Activated naive CD4-positive, alpha-beta T cell (primary cell): ENCODE results near the gene YWHAE.
"Not testable (repeated sequence)": the region's sequence is repeated elsewhere in the genome, so short reads cannot be mapped to it uniquely, and the experiment has no call there.

Experiments used
- DNase-seq, 4 experiments: peaks; one replicate each; lab custom pipeline; 2025; lab: John Stamatoyannopoulos, UW

Gene YWHAE

DNA sequence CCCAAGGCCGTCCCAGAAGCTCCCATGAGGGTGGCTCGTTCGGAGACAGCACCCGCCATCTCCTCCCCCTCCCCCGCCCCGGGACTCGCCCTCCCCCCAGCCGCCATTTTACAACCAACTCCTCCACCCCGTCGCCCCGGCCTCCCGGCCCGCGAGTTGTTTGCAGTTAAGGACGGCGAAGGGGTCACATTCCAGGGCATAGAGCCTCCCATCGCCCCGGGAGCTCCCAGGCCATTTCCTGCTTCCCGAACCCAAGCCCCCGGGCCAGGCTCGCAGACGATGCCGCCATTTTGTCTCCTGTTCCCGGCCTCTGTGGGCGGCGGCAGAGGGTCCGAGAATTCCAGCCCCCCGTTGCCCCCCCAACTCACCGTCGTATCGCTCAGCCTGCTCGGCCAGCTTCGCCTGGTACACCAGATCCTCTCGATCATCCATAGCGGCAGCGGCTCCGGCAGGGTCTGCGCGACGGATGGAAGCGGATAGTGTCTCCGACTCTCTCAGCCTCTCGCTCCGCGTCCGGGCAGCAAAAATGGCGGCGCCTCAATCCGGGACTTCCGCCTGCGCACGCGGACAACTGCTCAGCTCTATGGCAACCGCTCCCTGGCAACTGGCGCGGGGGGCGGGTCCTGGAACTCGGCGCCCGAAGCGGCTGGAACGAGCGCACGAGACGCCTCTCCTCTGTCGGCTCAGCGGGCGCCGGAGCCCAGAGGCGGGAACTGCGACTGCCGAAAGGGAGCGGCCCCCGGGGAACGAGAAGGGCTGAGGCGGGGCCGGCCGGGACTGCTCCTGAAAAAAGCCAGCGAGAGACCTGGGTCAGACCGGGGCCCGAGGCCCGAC is at the start of gene YWHAE:
Gene YWHAE (minus strand): TSS at position 544 of the 834 bp plus-strand sequence. CDS start 112 bp downstream, at position 432.
- DNase-seq = peak; percentile 93 to 96 (median 95)

DNA sequence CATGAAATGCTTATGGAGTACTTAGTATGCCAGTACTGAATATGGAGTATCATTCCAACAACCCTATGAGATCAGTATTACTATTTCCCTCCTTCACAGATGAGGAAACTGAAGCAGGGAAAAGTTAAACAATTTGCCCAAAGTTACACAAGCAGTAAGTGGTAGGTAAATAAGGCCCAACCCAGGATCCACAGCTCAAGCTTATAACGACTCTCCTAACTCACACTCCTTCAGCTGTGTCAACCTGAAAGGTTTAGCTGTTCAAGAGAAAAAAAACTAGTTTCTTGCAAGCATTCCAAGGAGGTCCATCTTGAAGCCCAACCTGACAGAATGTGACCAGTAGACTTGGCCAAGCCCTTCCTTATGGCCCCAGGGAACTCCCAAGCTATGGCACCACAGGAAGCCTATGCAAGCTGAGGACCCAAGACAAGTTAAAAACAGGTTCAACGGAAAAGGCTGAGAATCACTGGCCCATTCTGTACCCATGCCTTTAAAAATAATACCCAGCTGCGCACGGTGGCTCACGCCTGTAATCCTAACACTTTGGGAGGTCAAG is 49.5 kb upstream of the YWHAE start:
- no peak for DNase-seq

DNA sequence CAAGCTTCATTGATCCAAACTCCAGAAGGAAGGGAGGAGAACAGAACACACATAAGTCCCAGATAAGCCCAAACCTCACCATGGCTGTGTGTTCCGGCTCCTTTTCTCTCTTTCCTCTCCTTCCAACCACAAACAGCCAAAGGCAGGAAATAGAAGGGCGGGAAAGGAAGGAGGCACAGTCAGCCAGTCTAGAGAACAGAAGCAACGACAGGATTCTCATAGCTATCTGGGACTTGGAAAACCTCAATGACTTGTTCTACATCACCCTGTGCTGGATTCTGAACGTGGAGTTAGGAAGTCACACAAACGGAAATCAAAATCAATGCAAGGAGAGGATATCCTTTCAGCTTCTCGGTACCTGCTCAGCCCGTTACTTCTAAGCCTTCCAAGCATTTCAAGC is 47.0 kb upstream of the YWHAE start:
- DNase-seq = no peak

DNA sequence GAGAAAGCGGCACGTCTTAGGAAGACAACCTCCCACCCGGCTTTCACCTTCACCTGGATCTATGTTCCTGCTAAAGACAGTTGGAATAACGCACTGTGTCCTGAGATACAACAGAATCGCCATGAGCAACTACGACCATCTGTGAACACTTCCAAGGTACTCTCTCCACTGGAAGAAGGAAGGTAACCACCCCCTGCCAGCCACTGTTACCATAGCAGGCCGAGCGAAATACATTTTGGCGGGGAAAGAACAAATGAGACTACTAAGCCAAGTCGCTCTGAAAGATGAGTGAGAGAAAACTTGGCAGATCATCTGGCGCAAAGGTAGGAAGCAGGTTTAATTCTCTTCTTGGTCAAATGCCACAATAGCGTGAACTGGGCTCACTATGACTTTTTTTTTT is 46.2 kb upstream of the YWHAE start:
- DNase-seq = no peak

DNA sequence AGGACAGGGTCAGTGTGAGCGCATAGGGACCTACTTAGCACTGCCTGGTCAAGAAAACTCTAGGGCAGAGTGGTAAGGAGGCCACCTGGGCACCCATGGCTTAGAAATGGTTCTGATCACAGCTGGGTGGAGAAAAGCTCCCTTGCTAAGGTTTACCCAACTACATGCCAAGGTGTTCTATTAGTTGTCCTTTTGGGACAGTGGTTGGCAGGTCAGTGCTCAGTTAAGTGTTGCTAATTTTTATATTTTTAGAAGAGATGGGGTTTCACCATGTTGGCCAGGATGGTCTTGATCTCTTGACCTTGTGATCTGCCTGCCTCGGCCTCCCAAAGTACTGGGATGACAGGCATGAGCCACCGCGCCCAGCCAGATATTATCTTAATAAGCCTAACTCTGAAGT is 45.7 kb upstream of the YWHAE start:
- not testable (repeated sequence) for DNase-seq

DNA sequence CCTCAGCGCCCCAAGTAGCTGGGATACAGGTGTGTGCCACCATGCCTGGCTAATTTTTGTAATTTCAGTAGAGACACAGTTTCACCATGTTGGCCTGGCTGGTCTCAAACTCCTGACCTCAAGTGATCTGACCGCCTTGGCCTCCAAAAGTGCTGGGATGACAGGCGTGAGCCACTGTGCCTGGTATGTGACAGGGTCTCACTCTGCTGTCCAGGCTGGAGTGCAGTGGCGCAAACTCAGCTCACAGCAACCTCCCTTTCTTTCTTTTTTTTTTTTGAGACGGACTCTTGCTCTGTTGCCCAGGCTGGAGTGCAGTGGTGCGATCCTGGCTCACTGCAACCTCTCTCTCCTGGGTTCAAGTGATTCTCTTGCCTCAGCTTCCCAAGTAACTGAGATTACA is 42.7 kb upstream of the YWHAE start:
- not testable (repeated sequence) for DNase-seq

DNA sequence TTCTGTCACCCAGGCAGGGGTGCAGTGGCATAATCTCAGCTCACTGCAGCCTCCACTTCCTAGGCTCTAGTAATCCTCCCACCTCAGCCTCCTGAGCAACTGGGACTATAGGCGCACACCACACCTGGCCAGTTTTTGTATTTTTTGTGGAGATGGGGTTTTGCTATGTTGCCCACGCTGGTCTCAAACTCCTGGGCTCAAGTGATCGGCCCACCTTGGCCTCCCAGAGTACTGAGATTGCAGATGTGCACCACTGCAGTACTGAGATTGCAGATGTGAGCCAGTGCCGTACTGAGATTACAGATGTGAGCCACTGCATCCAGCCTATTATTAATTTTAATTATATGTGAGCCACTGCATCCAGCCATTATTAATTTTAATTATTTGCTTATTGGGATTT is 42.2 kb upstream of the YWHAE start:
- DNase-seq = no peak

DNA sequence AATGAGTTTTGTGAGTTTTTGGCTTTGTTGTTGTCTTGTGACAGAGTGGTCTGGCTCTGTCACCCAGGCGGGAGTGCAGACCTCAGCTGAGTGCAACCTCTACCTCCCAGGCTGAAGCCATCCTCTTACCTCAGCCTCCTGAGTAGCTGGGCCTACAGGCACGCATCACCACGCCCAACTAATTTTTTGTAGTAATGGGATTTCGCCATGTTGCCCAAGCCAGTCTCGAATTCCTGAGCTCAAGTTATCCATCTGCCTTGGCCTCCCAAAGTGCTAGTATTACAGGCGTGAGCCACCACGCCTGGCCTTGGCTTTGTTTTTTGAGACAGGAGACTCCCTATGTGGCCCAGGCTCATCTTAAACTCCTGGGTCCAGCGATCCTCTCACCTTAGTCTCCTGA is 40.9 kb upstream of the YWHAE start:
- no peak for DNase-seq

DNA sequence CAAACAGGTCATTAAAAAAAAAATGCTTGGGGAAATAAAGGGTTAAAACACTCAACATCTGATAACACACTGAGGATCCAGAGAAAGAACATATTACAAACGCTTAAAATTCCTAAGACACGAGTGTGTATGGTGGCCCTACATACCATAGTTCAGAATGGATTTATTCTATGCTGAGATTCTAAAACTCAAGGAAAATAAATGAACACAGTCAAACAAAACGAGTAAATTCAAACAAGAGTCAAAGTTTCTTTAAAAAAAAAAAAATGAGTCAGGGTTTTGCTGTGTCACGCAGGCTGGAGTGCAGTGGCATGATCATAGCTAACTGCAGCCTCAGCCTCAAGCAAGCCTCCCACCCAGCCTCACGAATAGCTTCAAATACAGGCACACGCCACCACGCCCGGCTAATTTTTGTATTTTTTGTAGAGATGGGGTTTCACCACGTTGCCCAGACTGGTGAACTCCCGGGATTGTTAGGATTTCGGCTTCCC is 38.6 kb upstream of the YWHAE start:
- DNase-seq = no peak

DNA sequence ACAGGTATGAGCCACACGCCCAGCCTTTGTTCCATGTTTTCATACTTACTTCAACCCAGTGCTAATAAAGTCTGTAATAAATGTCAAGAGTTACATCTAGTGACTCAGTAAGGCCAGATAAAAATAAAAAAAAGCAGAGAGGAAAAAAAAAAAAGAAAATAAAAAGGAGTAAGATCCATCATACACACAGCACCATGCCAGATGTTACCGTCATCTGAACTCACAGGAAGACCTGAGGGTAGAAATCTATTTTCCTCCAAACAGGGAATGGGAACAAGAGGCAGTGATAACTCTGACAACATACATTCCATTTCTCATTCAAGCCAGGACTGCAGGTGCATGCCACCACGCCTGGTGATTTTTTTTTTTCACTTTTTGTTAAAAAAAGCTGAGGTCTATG is 35.3 kb upstream of the YWHAE start:
- no peak for DNase-seq

DNA sequence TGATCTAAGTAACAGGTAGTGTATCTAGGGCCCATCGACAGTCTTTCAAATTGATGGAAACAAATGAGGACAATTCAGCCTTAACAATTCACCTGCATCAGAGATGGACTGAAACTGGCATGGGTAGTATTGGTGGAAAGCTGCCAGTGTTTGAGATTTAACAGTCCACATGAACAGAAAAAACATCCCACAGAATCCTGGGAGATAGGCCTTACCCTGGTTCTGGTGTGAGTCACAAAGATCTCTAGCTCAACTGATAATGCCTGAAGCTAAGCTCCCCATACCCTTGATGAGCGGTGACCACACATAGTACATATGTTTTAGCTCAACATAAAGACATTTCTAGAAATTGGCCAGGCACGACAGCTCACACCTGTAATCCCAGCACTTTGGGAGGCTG is 34.1 kb upstream of the YWHAE start:
- DNase-seq = no peak

DNA sequence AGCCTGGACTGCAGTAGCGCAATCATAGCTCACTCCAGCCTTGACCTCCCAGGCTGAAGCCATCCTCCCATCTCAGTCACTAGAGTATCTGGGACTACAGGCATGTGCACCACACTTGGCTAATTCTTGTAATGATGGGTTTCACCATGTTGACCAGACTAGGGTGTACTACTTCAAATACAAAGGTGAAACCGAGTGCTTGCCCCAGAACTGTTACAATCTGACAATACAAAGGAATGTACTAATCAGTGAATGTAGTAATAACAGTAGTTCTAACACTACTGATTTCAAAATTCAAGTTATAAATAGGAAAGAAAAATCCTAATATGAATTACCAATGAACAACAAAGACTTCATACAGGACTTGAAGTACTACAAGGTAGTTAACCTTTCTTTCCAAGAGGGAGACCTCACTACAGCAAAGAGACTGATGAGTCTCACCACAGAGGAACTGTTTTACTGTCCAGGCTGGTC is 31.6 kb upstream of the YWHAE start:
- DNase-seq = no peak

DNA sequence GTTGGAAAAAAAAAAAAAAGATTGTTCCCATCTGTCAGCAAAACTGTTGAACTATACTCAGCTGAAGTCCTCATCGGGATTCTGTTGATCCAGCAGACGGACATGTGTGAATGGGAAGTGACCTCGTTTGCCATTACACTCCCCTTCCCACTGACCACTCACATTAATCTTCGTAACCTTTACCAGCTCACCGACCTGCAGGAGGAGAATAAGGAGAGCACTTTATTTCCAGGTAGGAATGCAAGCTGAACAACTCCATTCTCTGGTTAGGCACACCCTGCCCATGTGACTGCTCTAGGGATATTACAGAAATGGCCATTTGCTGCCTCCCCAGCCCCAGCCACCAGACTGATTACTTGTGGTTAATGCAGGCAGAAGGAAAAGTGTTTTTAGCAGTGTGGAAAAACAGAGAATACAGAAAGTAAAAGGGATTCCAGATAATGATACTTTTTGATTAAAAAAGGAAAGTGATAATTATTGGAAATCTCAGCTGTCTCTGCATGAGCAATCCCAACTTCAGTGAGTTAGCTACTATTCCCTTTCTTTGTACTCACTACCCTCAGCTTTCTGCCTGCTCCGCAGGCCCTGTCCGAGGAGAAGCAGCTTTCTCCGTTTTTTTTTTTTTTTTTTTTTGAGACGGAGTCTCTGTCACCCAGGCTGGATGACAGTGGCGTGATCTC is 23.6 kb upstream of the YWHAE start:
- DNase-seq = no peak

DNA sequence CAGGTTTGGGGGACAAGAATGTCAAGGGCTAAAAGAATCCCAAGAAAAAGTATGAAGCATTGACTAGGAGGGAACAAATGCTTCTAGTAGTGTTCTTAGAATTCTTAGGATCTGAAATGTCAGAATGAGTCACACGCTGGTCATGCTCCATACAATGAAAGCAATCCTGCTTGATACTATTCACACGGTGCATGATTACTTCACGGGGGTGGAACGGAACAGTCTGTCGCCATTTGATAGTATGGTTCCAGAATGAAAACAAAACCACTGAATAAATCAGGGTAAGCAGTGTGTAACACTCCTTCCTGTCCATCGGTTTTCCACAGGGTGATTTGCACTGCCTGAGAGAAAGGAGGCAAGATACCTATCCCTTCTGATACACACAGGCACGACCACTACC is 22.9 kb upstream of the YWHAE start:
- DNase-seq = no peak

DNA sequence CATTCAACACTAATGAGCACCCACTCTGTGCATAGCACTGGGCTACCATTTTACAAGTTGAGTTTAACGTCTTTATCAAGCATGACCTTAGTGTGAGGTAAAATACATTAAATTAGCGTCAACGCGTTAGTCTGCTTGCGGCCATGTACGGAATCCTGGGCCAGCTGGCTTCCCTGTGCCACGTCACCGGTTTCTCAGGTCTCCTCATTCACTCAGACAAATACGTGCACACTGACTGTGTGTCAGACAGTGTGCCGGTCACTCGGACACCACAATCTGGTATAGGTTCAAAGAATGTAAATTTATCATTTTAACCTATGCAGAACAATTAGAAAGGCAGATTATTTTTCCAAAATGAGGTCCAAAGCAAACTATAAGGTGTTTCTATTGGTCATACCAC is 21.4 kb upstream of the YWHAE start:
- no peak for DNase-seq

DNA sequence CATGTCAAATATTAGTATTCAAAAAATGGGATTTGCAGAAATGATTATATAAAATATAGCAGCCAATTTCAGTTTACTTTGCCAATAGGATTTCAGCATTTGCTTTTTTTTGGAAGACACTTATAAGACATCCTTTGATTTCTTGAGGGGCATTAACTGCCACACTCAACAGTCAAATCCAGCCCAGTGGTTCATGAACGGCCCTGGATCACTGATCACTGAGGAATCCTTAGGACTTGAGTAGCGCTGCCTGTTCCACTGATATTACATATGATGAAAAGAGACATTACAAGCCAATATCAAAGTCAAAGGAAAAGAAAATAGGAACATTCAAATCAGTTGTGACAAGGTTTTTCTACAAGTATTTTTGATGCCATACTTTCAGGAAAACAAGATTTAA is 21.0 kb upstream of the YWHAE start:
- DNase-seq = no peak

DNA sequence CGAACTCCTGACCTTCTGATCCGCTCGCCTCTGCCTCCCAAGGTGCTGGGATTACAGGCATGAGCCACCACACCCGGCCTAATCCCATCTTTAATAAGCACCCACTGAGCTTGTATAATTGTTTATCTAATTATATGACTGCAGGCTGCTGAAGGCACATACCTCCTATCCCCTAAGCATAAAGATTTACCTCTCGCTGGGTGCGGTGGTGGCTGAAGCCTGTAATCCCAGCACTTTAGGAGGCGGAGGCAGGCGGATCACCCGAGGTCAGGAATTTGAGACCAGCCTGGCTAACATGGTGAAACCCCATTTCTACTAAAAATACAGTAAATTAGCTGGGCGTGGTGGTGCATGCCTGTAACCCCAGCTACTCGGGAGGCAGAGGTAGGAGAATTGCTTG is 20.1 kb upstream of the YWHAE start:
- DNase-seq = no peak

DNA sequence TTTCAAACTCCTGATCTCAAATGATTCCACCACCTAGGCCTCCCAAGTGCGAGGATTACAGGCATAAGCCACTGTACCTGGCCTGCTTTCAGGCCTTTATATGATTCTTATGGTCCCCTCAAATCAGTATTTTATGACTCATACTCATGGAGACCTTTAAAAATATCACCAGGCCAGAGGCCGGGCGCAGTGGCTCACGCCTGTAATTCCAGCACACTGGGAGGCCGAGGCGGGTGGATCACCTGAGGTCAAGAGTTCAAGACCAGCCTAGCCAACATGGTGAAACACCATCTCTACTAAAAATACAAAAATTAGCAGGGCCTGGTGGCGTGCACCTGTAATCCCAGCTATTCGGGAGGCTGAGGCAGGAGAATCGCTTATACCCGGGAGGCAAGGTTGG is 18.5 kb upstream of the YWHAE start:
- not testable (repeated sequence) for DNase-seq

DNA sequence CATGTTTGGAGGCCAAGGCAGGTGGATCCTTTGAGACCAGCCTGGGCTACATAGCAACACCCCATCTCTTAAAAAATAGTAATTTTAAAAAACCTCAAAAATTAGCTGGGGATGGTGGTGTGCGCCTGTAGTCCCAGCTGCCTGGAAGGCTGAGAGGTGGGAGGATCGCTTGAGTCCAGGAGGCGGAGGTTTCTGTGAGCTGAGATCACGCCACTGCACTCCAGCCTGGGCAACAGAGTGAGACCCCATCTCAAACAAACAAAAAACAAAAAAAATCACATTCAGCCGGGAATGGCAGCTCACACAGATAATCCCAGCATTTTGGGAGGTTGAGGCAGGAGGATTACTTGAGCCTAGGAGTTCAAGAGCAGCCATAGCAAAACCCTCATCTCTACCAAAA is 16.4 kb upstream of the YWHAE start:
- no peak for DNase-seq

DNA sequence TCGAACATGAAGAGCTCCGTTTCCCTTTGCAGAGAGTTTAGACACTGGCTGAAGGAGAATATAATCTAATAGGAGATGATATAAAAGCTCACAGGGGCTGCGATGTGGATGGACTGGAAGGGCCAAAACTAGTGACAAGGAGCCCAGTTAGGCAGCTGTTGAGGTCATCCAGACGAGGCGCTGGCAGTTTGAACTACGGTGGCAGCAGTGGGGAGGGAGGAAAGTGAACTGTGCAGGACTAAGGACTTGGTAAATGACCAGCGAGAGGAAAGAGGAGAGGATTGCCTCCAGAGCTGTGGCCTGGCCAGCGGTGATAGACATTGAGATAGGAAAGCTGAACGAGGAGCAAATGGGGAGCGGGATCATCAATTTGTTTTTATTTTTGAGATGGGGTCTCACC is 14.6 kb upstream of the YWHAE start:
- no peak for DNase-seq

DNA sequence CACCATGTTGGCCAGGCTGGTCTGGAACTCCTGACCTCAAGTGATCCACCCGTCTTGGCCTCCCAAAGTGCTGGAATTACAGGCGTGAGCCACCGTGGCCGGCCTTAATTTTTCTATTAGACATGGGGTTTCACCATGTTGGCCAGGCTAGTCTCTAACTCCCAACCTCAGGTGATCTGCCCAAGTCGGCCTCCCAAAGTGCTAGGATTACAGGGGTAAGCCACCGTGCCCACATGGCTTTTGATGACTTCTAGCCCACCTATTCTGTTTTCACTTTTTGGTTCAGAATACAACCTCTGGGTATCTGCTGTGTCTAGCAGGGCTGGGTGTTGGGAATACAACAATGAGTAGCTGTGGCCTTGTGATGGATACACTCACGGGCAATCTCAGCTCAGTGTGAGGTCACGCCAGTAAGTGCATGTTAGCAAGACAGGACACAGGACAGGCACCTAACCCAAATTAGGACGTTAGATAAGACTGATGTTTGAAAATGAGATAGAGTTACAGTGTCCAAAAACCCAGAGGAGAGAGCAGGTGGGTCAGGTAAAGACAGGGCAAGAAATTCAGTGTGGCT is 14.1 kb upstream of the YWHAE start:
- DNase-seq = no peak

DNA sequence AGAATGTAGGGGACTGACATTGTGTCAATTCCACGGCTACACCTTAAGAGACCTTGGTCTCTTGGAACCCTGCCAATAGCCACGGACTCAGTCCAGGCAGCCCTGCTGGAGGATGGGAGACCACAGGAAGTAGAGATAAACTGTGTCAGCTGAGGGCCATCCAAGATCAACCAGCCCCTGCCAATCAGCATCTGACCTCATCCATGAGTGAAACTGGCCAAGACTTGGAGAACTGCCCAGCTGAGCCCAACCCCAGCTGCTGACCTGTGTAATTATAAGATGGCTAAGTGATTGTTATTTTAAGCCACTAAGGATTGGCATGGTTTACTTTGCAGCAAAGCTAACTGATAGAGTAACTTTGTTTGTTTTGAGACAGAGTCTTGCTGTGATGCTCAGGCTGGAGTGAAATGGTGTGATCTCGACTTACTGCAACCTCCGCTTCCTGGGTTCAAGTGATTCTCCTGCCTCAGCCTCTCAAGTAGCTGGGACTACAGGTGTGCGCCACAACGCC is 13.3 kb upstream of the YWHAE start:
- no peak for DNase-seq
